Stomach smooth muscle (tissue), 2 donors: ENCODE data around the gene GALK2.

Experiments
- H3K27ac ChIP-seq: one replicate; pipeline ENCODE4 v1.7.0; 2013; ENCODE audit warnings: mild to moderate bottlenecking, low read length, inconsistent platforms
- H3K27me3 ChIP-seq, 2 donors: one replicate each; pipeline ENCODE4 v1.7.0; 2013; ENCODE audit warnings: low read length in 2 of 2; ENCODE audit not compliant: insufficient read depth in 2 of 2, control insufficient read depth in 1 of 2
- H3K36me3 ChIP-seq, 2 donors: one replicate each; pipeline ENCODE4 v1.7.0; 2013; ENCODE audit warnings: low read length in 2 of 2; ENCODE audit not compliant: control insufficient read depth in 2 of 2, insufficient read depth in 2 of 2
- H3K4me1 ChIP-seq: one replicate; pipeline ENCODE4 v1.7.0; 2013; ENCODE audit warnings: low read length; ENCODE audit not compliant: control insufficient read depth, insufficient read depth
- H3K4me3 ChIP-seq, 2 donors: one replicate each; pipeline ENCODE4 v1.7.0; 2013; ENCODE audit warnings: low read length in 2 of 2
- H3K9ac ChIP-seq, 2 donors: one replicate each; pipeline ENCODE4 v1.7.0; 2013; ENCODE audit warnings: low read length in 2 of 2, mild to moderate bottlenecking in 1 of 2
- H3K9me3 ChIP-seq, 2 donors: one replicate each; pipeline ENCODE4 v1.7.0; 2013; ENCODE audit warnings: low read length in 2 of 2; ENCODE audit not compliant: control insufficient read depth in 2 of 2
- donor health status: healthy.
- donor health status: Pancreatic carcinoma.

The GALK2 gene

GRCh38 chr15:49223536-49224274 lies 53.7 kb downstream of the GALK2 start:
- no peak overlapping the region for H3K27ac ChIP-seq
- no peaks in the 10 kb centered on the region for H3K36me3 ChIP-seq
- no peaks in the 10 kb centered on the region for H3K27me3 ChIP-seq
- no peak overlapping the region for H3K4me3 ChIP-seq
- peaks cover 0 to 3% of the 10 kb centered on the region in 2 donors for H3K9me3 ChIP-seq
- H3K9ac ChIP-seq, result no peak overlapping the region
- no peaks in the 10 kb centered on the region for H3K4me1 ChIP-seq

- H3K36me3 ChIP-seq, result peaks cover 0 to 2% of the 10 kb centered on the region in 2 donors
- H3K9me3 ChIP-seq, result peaks cover 0 to 3% of the 10 kb centered on the region in 2 donors
- H3K27ac ChIP-seq, result no peak overlapping the region
- no peaks in the 10 kb centered on the region for H3K27me3 ChIP-seq
- no peaks in the 10 kb centered on the region for H3K4me1 ChIP-seq
- no peak overlapping the region for H3K4me3 ChIP-seq
- no peak overlapping the region for H3K9ac ChIP-seq
These were observed 55.7 kb downstream of the GALK2 start for GRCh38 chr15:49225572-49226281.

- Histone ChIP-seq H3K36me3 (peaks cover 0 to 2% of the 10 kb centered on the region in 2 donors), H3K9ac (no peak overlapping the region), H3K27ac (no peak overlapping the region), H3K27me3 (no peaks in the 10 kb centered on the region), H3K4me3 (no peak overlapping the region), H3K9me3 (peaks cover 0 to 3% of the 10 kb centered on the region in 2 donors), H3K4me1 (no peaks in the 10 kb centered on the region)
These were observed 57.6 kb downstream of the GALK2 start for GRCh38 chr15:49227602-49228001.

GRCh38 chr15:49229922-49230321 lies 59.9 kb downstream of the GALK2 start:
- Histone ChIP-seq H3K9me3 (peaks cover 0 to 3% of the 10 kb centered on the region in 2 donors), H3K27me3 (no peaks in the 10 kb centered on the region), H3K4me3 (no peak overlapping the region), H3K27ac (no peak overlapping the region), H3K36me3 (peaks cover 0 to 2% of the 10 kb centered on the region in 2 donors), H3K9ac (no peak overlapping the region), H3K4me1 (no peaks in the 10 kb centered on the region)

- Histone ChIP-seq H3K9me3 (peaks cover 0 to 3% of the 10 kb centered on the region in 2 donors), H3K27ac (no peak overlapping the region), H3K36me3 (peaks cover 0 to 2% of the 10 kb centered on the region in 2 donors), H3K27me3 (no peaks in the 10 kb centered on the region), H3K4me1 (no peaks in the 10 kb centered on the region), H3K9ac (no peak overlapping the region), H3K4me3 (no peak overlapping the region)
These were observed 62.3 kb downstream of the GALK2 start for GRCh38 chr15:49232236-49232806.

GRCh38 chr15:49235446-49236124 lies 65.5 kb downstream of the GALK2 start:
- Histone ChIP-seq H3K4me3 (no peak overlapping the region), H3K27me3 (no peaks in the 10 kb centered on the region), H3K9ac (no peak overlapping the region), H3K27ac (no peak overlapping the region), H3K9me3 (no peaks in the 10 kb centered on the region), H3K36me3 (no peaks in the 10 kb centered on the region), H3K4me1 (peaks cover 6% of the 10 kb centered on the region)

- no peaks in the 10 kb centered on the region for H3K36me3 ChIP-seq
- H3K9ac ChIP-seq, result no peak overlapping the region
- H3K9me3 ChIP-seq, result no peaks in the 10 kb centered on the region
- H3K27me3 ChIP-seq, result no peaks in the 10 kb centered on the region
- H3K27ac ChIP-seq, result no peak overlapping the region
- peaks cover 6% of the 10 kb centered on the region for H3K4me1 ChIP-seq
- no peak overlapping the region for H3K4me3 ChIP-seq
These were observed 66.8 kb downstream of the GALK2 start for GRCh38 chr15:49236869-49237268.

GRCh38 chr15:49238342-49238741 lies 68.3 kb downstream of the GALK2 start:
- Histone ChIP-seq H3K4me1 (peaks cover 6% of the 10 kb centered on the region), H3K27me3 (no peaks in the 10 kb centered on the region), H3K27ac (peak overlapping the region; percentile 26), H3K36me3 (no peaks in the 10 kb centered on the region), H3K9ac (no peak overlapping the region), H3K4me3 (no peak overlapping the region), H3K9me3 (no peaks in the 10 kb centered on the region)

GRCh38 chr15:49239105-49239504 lies 69.1 kb downstream of the GALK2 start:
- Histone ChIP-seq H3K4me1 (peaks cover 6% of the 10 kb centered on the region), H3K9me3 (no peaks in the 10 kb centered on the region), H3K27ac (peak overlapping the region; percentile 58), H3K4me3 (no peak overlapping the region), H3K36me3 (no peaks in the 10 kb centered on the region), H3K27me3 (no peaks in the 10 kb centered on the region), H3K9ac (no peak overlapping the region)

- H3K9me3 ChIP-seq, result no peaks in the 10 kb centered on the region
- H3K9ac ChIP-seq, result no peak overlapping the region
- peaks cover 6% of the 10 kb centered on the region for H3K4me1 ChIP-seq
- no peaks in the 10 kb centered on the region for H3K27me3 ChIP-seq
- no peaks in the 10 kb centered on the region for H3K36me3 ChIP-seq
- no peak overlapping the region for H3K27ac ChIP-seq
- peak overlapping the region in 1 of 2 donors; percentile 25 for H3K4me3 ChIP-seq
These were observed 72.8 kb downstream of the GALK2 start for GRCh38 chr15:49242820-49243219.
